Liver (tissue), 9 donors: Measurements from ENCODE around the gene GPR146. TPM values are rescaled to one million over a fixed set of nuclear protein-coding genes. Genes with fewer than 3 reads are reported as not detected.

ENCODE experiments used
- DNase-seq: peaks from one replicate; pipeline ENCODE4 v3.0.0-alpha.2; 2017; ENCODE audit warnings: low spot score
- H3K27ac ChIP-seq, 2 donors: one replicate each; pipeline ENCODE4 v1.7.0; 2013; ENCODE audit warnings: inconsistent platforms in 2 of 2, low read length in 2 of 2, control low read depth in 1 of 2, low read depth in 1 of 2, mild to moderate bottlenecking in 1 of 2
- H3K27me3 ChIP-seq, 4 donors: one replicate each; pipeline versions ENCODE4 v1.6.1 to v1.7.0; 2013; ENCODE audit warnings: low read length in 3 of 4, inconsistent platforms in 1 of 4, mild to moderate bottlenecking in 1 of 4, moderate library complexity in 1 of 4; ENCODE audit not compliant: control insufficient read depth in 4 of 4, insufficient read depth in 4 of 4
- H3K36me3 ChIP-seq, 4 donors: one replicate each; pipeline versions ENCODE4 v1.6.1 to v1.7.0; 2013; ENCODE audit warnings: low read length in 3 of 4, mild to moderate bottlenecking in 3 of 4, low read depth in 1 of 4, moderate library complexity in 1 of 4; ENCODE audit not compliant: control insufficient read depth in 4 of 4, insufficient read depth in 3 of 4
- H3K4me1 ChIP-seq, 4 donors: one replicate each; pipeline versions ENCODE4 v1.6.1 to v1.7.0; 2013; ENCODE audit warnings: low read length in 3 of 4, mild to moderate bottlenecking in 3 of 4, moderate library complexity in 1 of 4; ENCODE audit not compliant: control insufficient read depth in 4 of 4, insufficient read depth in 4 of 4
- H3K4me3 ChIP-seq, 3 donors: one replicate each; pipeline versions ENCODE4 v1.6.1 to v1.7.0; 2013; ENCODE audit warnings: low read length in 3 of 3, control low read depth in 1 of 3, low read depth in 1 of 3, mild to moderate bottlenecking in 1 of 3
- H3K9ac ChIP-seq, 2 donors: one replicate each; pipeline ENCODE4 v1.7.0; 2013; ENCODE audit warnings: low read length in 2 of 2, mild to moderate bottlenecking in 2 of 2, moderate library complexity in 2 of 2, control low read depth in 1 of 2, low read depth in 1 of 2
- H3K9me3 ChIP-seq, 4 donors: one replicate each; pipeline versions ENCODE4 v1.6.1 to v1.7.0; 2013; ENCODE audit warnings: low read length in 3 of 4; ENCODE audit not compliant: control insufficient read depth in 4 of 4
- ATF3 ChIP-seq: IDR thresholded peaks from 2 replicates; pipeline ENCODE4 v1.6.1; 2016; ENCODE audit warnings: antibody characterized with exemption
- CTCF ChIP-seq: fragments of 150-350 bp; IDR thresholded peaks from 2 replicates; pipeline ENCODE4 v1.5.1; 2017; ENCODE audit warnings: improper control_type of control experiment, low read depth, low read length; ENCODE audit not compliant: missing input control
- EGR1 ChIP-seq, 2 donors: IDR thresholded peaks; 2 replicates each; pipeline ENCODE4 v1.6.1; 2016 to 2018; ENCODE audit warnings: antibody characterized with exemption in 2 of 2, low read depth in 2 of 2
- FOXA1 ChIP-seq: IDR thresholded peaks from 2 replicates; pipeline ENCODE4 v1.6.1; 2016; ENCODE audit warnings: antibody characterized with exemption
- FOXA2 ChIP-seq: IDR thresholded peaks from 2 replicates; pipeline ENCODE4 v1.6.1; 2016; ENCODE audit warnings: antibody characterized with exemption
- GABPA ChIP-seq, 2 donors: IDR thresholded peaks in 1 of 2; conservative IDR thresholded peaks in 1 of 2; 2 replicates each; pipeline ENCODE4 v1.6.1; 2016; ENCODE audit warnings: antibody characterized with exemption in 2 of 2, mild to moderate bottlenecking in 1 of 2, moderate library complexity in 1 of 2
- HNF4G ChIP-seq: IDR thresholded peaks from 2 replicates; pipeline ENCODE4 v1.6.1; 2016; ENCODE audit warnings: antibody characterized with exemption
- NR2F2 ChIP-seq: IDR thresholded peaks from 2 replicates; pipeline ENCODE4 v1.6.1; 2016; ENCODE audit warnings: antibody characterized with exemption
- RAD21 ChIP-seq, 2 donors: IDR thresholded peaks; 2 replicates each; pipeline ENCODE4 v1.6.1; 2016; ENCODE audit warnings: antibody characterized with exemption in 2 of 2, mild to moderate bottlenecking in 2 of 2
- REST ChIP-seq: IDR thresholded peaks from 2 replicates; pipeline ENCODE4 v1.6.1; 2016; ENCODE audit warnings: antibody characterized with exemption, mild to moderate bottlenecking
- RXRA ChIP-seq, 2 donors: IDR thresholded peaks; 2 replicates each; pipeline ENCODE4 v1.6.1; 2017 to 2018; ENCODE audit warnings: antibody characterized with exemption in 2 of 2, mild to moderate bottlenecking in 1 of 2
- SP1 ChIP-seq: IDR thresholded peaks from 2 replicates; pipeline ENCODE4 v1.6.1; 2018; ENCODE audit warnings: antibody characterized with exemption, mild to moderate bottlenecking
- ZBTB33 ChIP-seq: IDR thresholded peaks from 2 replicates; pipeline ENCODE4 v1.6.1; 2016; ENCODE audit warnings: antibody characterized with exemption
- WGBS: extraction: QIAGEN DNeasy Blood & Tissue Kit; methylation state at CpG from one replicate; pipeline ENCODE4 v1.1.7; 2013; 5-methylcytosine and 5-hydroxymethylcytosine counted together
- polyA plus RNA-seq, 2 donors: library from polyadenylated mRNA; stranded (reverse) in 1 of 2; unstranded in 1 of 2; fragments of 200-250 nt in 1 of 2; fragments of >200 nt in 1 of 2; fragmentation: Nextera tagmentation in 1 of 2; extraction: Ambion mirVana in 1 of 2; gene quantifications; one replicate each; pipeline versions ENCODE4 v1.2.1 to v1.2.3, GENCODE V29; 2013 to 2015
- total RNA-seq, 2 donors: library from RNA; depleted of rRNA; stranded (reverse); fragments of >200 nt; gene quantifications; one replicate each; pipeline ENCODE4 v1.2.3, GENCODE V29; 2014
- donor health status: healthy.
- donor health status: healthy.
- donor health status: healthy.
- donor health status: healthy.
- donor health status: healthy.

The GPR146 gene
- total and polyA plus RNA-seq, 4 donors = 15.5 to 33.5 (median 26.7) TPM

DNA sequence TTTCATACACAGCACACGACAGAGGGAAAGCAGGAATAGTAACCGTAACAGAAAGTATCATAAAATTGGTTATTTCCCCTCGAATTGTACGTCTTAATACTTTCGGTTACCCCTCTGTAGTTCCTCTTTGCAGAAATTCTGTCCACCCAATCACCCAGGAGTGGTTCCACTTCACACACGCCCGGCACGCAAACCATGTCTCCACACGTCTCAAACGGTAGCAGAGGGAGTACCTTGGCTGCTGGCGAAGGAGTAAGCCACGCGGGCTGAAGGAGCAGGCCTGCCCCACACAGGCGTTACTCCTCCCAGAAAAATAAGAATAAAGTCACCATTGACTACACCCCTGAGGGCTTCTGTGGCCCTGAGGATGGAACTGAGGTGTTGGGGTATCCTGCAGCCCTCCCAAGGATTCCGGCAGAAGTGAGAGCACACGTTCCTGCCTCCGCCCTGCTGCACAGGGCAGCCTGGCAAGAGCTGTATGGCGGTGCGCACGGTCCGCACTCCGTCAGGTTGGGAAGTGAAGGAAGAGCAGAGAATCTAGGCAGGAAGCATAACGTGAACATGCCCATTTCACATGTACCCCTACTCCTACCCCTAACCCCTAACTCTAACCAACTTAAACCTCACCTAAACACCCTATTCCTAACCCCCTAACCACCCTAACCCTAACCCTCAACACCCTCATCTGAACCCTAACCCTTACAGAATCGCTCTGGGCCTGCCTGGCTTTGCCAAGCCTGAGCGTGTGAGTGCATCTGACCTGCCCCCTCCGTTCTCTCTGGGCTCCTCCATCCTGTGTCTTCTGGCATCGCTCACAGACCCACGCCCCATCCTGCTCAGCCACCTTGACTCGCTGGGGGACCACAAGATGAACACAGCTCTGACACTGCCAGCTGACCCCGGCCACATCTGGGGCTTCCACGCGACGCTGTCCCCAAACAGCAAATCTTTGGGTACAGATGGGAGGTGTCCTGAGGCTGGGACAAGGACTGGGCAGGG lies 18.2 kb downstream of the GPR146 start (continued):
- no peak for TF ChIP-seq REST
- TF ChIP-seq FOXA2 = no peak
- no peak for TF ChIP-seq RAD21 (IDR thresholded peaks at IDR 0.05)
- TF ChIP-seq HNF4G = no peak

GRCh38 chr7:1063361-1063760 lies 19.0 kb downstream of the GPR146 start:
- H3K27me3 ChIP-seq = no peaks in the 10 kb centered on the region
- H3K27ac ChIP-seq = no peak overlapping the region
- no peak for TF ChIP-seq EGR1 (IDR thresholded peaks at IDR 0.05; ENCODE audit: low read depth in 2 of 2)
- no peak for TF ChIP-seq ATF3
- TF ChIP-seq RXRA (IDR thresholded peaks at IDR 0.05) = no peak
- TF ChIP-seq HNF4G = no peak
- TF ChIP-seq GABPA (IDR thresholded peaks at IDR 0.05 in 1 of 2, conservative IDR thresholded peaks at IDR 0.05 in 1 of 2) = no peak
- TF ChIP-seq NR2F2 = no peak
- no peak for TF ChIP-seq RAD21 (IDR thresholded peaks at IDR 0.05)
- TF ChIP-seq CTCF = no peak
- no peak for TF ChIP-seq ZBTB33
- TF ChIP-seq SP1 = no peak
- TF ChIP-seq FOXA1 = no peak
- H3K9ac ChIP-seq = no peak overlapping the region
- WGBS = 95% methylated on average over 21 of the region's 21 CpGs
- H3K4me1 ChIP-seq = peaks cover 8 to 17% (median 16%) of the 10 kb centered on the region in 4 donors
- H3K4me3 ChIP-seq = no peak overlapping the region
- DNase-seq = no peak
- H3K36me3 ChIP-seq = no peaks in the 10 kb centered on the region
- H3K9me3 ChIP-seq = no peaks in the 10 kb centered on the region
